Eye (tissue), 1 donor: ENCODE data around the gene GCNA.
A peak's percentile ranks its signal among the peaks of the same experiment; 100 is the strongest.
"Not testable (repeated sequence)": the region's sequence is repeated elsewhere in the genome, so short reads cannot be mapped to it uniquely, and the experiment has no call there.

ENCODE experiments used
- DNase-seq: peaks from one replicate; pipeline ENCODE4 v3.0.0-alpha.2; 2015

Gene GCNA

GRCh38 chrX:71617742-71618141 is 39.5 kb downstream of the GCNA start:
- no peak for DNase-seq

- no peak for DNase-seq
Measured at GRCh38 chrX:71618303-71618721, 40.1 kb downstream of the GCNA start, which contains the start of gene CXCR3. Gene CXCR3 (minus strand): TSS chrX:71618511. CDS start chrX:71618449, 62 bp downstream.

GRCh38 chrX:71618787-71619186 is 40.5 kb downstream of the GCNA start:
- DNase-seq, result no peak

- DNase-seq, result peak; percentile 15
Measured at GRCh38 chrX:71619193-71619592, 41.0 kb downstream of the GCNA start.

GRCh38 chrX:71619986-71620385 is 41.7 kb downstream of the GCNA start:
- DNase-seq, result no peak

- DNase-seq, result no peak
Measured at GRCh38 chrX:71621603-71622002, 43.4 kb downstream of the GCNA start.

- no peak for DNase-seq
Measured at GRCh38 chrX:71622032-71622575, 43.9 kb downstream of the GCNA start.

- DNase-seq, result peak; percentile 20
Measured at GRCh38 chrX:71622576-71623450, 44.6 kb downstream of the GCNA start.

GRCh38 chrX:71623714-71624113 is 45.5 kb downstream of the GCNA start:
- DNase-seq, result no peak

GRCh38 chrX:71625471-71625870 is 47.2 kb downstream of the GCNA start:
- DNase-seq, result no peak

- DNase-seq, result no peak
Measured at GRCh38 chrX:71626576-71626975, 48.3 kb downstream of the GCNA start.

GRCh38 chrX:71627588-71628404 is 49.6 kb downstream of the GCNA start:
- DNase-seq, result no peak

GRCh38 chrX:71629467-71629866 is 51.2 kb downstream of the GCNA start:
- DNase-seq, result no peak

- no peak for DNase-seq
Measured at GRCh38 chrX:71632923-71633657, 54.9 kb downstream of the GCNA start.

- no peak for DNase-seq
Measured at GRCh38 chrX:71634366-71634765, 56.1 kb downstream of the GCNA start.

GRCh38 chrX:71636438-71637252 is 58.4 kb downstream of the GCNA start:
- no peak for DNase-seq

- no peak for DNase-seq
Measured at GRCh38 chrX:71637253-71637618, 59.0 kb downstream of the GCNA start.

- no peak for DNase-seq
Measured at GRCh38 chrX:71637848-71638247, 59.6 kb downstream of the GCNA start.

GRCh38 chrX:71638409-71638808 is 60.2 kb downstream of the GCNA start:
- DNase-seq, result no peak

- DNase-seq, result no peak
Measured at GRCh38 chrX:71640002-71640401, 61.8 kb downstream of the GCNA start.

- DNase-seq, result not testable (repeated sequence)
Measured at GRCh38 chrX:71644406-71644805, 66.2 kb downstream of the GCNA start.
